Neuronal stem cell (in vitro differentiated cells): ENCODE results near the gene ZMAT5.

ENCODE experiments used
- DNase-seq: peaks from one replicate; pipeline ENCODE4 v3.0.0-alpha.2; 2013; ENCODE audit warnings: low spot score
- H2AFZ ChIP-seq: one replicate; pipeline ENCODE4 v1.6.1; 2013; ENCODE audit warnings: mild to moderate bottlenecking, low read length, inconsistent platforms
- H2AK5ac ChIP-seq: 2 replicates; pipeline ENCODE4 v1.6.1; 2013; ENCODE audit warnings: low read depth, mild to moderate bottlenecking, inconsistent platforms, low read length, moderate library complexity, mixed read lengths
- H2BK120ac ChIP-seq: 2 replicates; pipeline ENCODE4 v1.6.1; 2013; ENCODE audit warnings: low read depth, mild to moderate bottlenecking, inconsistent platforms, low read length, moderate library complexity, mixed read lengths
- H2BK12ac ChIP-seq: one replicate; pipeline ENCODE4 v1.6.1; 2013; ENCODE audit warnings: low read length, inconsistent platforms
- H2BK15ac ChIP-seq: 2 replicates; pipeline ENCODE4 v1.6.1; 2013; ENCODE audit warnings: mild to moderate bottlenecking, low read length, inconsistent platforms, mixed read lengths
- H2BK5ac ChIP-seq: one replicate; pipeline ENCODE4 v1.6.1; 2013; ENCODE audit warnings: inconsistent platforms, mild to moderate bottlenecking, low read length, moderate library complexity
- H3K14ac ChIP-seq: one replicate; pipeline ENCODE4 v1.6.1; 2013; ENCODE audit warnings: low read length, inconsistent platforms
- H3K18ac ChIP-seq: 2 replicates; pipeline ENCODE4 v1.6.1; 2013; ENCODE audit warnings: low read length, inconsistent platforms
- H3K23ac ChIP-seq: 2 replicates; pipeline ENCODE4 v1.6.1; 2013; ENCODE audit warnings: low read depth, mild to moderate bottlenecking, mixed read lengths, low read length, inconsistent platforms; ENCODE audit not compliant: poor library complexity
- H3K27ac ChIP-seq: replicated peaks from 3 replicates; pipeline ENCODE4 v1.5.1; 2013; ENCODE audit warnings: low read length, inconsistent platforms
- H3K27me3 ChIP-seq, 3 experiments: 2 replicates each; pipeline ENCODE4 v1.6.1; 2013; ENCODE audit warnings: low read length in 3 of 3, mild to moderate bottlenecking in 2 of 3, inconsistent platforms in 1 of 3, low read depth in 1 of 3, mixed read lengths in 1 of 3, moderate library complexity in 1 of 3; ENCODE audit not compliant: control insufficient read depth in 3 of 3, insufficient read depth in 3 of 3
- H3K36me3 ChIP-seq, 2 donors: replicated peaks in 1 of 2; 2 replicates each; pipeline ENCODE4 v1.6.1; 2013; ENCODE audit warnings: low read length in 2 of 2; ENCODE audit not compliant: control insufficient read depth in 2 of 2, insufficient read depth in 2 of 2
- H3K4ac ChIP-seq: 2 replicates; pipeline ENCODE4 v1.6.1; 2013; ENCODE audit warnings: inconsistent platforms, mild to moderate bottlenecking, low read length, moderate library complexity
- H3K4me1 ChIP-seq, 2 donors: 1 replicate in 1 of 2; 2 replicates in 1 of 2; pipeline ENCODE4 v1.6.1; 2013; ENCODE audit warnings: low read length in 2 of 2, low read depth in 1 of 2; ENCODE audit not compliant: control insufficient read depth in 2 of 2, insufficient read depth in 1 of 2
- H3K4me2 ChIP-seq: one replicate; pipeline ENCODE4 v1.6.1; 2013; ENCODE audit warnings: mild to moderate bottlenecking, low read length, inconsistent platforms; ENCODE audit not compliant: insufficient read depth, poor library complexity, severe bottlenecking
- H3K4me3 ChIP-seq, 2 donors: 2 replicates each; pipeline ENCODE4 v1.5.1; 2013; ENCODE audit warnings: low read length in 2 of 2, mild to moderate bottlenecking in 2 of 2, inconsistent platforms in 1 of 2, moderate library complexity in 1 of 2
- H3K79me1 ChIP-seq: one replicate; pipeline ENCODE4 v1.6.1; 2013; ENCODE audit warnings: low read depth, mild to moderate bottlenecking, inconsistent platforms, low read length, moderate library complexity
- H3K9ac ChIP-seq: one replicate; pipeline ENCODE4 v1.6.1; 2013; ENCODE audit warnings: mild to moderate bottlenecking, low read depth, low read length, inconsistent platforms; ENCODE audit not compliant: poor library complexity
- H3K9me3 ChIP-seq, 2 donors: replicated peaks in 1 of 2; 2 replicates each; pipeline versions ENCODE3 to v1.6.1; 2013; ENCODE audit warnings: low read length in 2 of 2, mild to moderate bottlenecking in 2 of 2, inconsistent platforms in 1 of 2, low read depth in 1 of 2, mixed read lengths in 1 of 2, moderate library complexity in 1 of 2; ENCODE audit not compliant: control insufficient read depth in 2 of 2, insufficient read depth in 1 of 2
- H4K8ac ChIP-seq: one replicate; pipeline ENCODE4 v1.6.1; 2013; ENCODE audit warnings: low read depth, mild to moderate bottlenecking, inconsistent platforms, low read length, moderate library complexity
- H4K91ac ChIP-seq: one replicate; pipeline ENCODE4 v1.6.1; 2013; ENCODE audit warnings: low read length, low read depth, mild to moderate bottlenecking, inconsistent platforms; ENCODE audit not compliant: poor library complexity
- WGBS, 2 donors: extraction: QIAGEN DNeasy Blood & Tissue Kit; methylation state at CpG; one replicate each; pipeline ENCODE4 v1.1.7; 2013; ENCODE audit warnings: missing lambda C conversion rate in 2 of 2, mixed read lengths in 1 of 2; ENCODE audit not compliant: insufficient read length in 2 of 2, insufficient replicate concordance in 1 of 2; ENCODE audit errors: extremely low coverage in 2 of 2; 5-methylcytosine and 5-hydroxymethylcytosine counted together

Gene ZMAT5

DNA sequence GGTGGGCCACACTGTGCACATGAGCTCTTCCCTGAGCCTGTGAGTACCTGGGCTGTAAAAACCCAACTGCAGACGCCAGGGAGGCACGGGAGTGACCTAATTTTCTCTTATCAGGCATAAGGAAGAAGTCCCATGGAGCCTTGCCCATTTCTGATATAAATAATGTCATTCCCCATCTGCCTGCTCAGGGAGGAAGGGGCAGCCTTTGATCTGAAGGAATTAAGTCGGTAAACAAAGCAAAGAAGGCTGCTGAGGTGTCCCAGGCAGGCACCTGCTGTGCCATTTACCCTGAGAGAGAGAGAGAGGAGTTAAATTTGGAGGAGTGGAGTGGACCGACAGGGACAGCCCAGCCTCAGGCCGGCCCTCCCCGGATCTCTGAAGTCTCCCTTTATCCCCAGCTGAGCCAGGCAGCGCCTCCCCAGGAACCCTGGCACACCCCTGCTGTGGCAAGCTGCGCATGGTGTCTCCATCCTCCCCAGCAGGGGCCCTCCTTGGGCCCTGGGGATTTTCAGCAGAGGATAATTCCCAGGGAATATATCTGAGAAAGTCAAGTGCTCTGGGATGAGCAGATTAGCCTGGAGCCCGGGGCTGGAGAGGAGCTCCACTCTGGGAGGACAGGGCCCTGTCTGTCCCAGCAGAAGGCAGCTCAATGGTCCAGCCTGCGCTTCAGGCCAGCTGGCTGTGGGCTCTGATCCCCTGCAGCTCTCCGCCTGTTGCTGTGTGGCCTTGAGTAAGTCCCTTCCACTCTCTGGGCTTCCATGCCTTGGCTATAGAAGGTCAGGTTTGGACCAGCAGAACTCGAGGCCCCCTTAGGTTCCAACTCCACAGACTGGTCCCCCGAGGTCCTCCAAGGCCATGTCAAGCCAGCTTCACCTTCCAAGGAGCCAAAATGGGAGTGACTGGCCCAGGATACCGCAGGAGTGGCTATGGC is 64.5 kb downstream of the ZMAT5 start:
- no peak overlapping the region for H2BK12ac ChIP-seq
- H3K79me1 ChIP-seq, result no peaks in the 10 kb centered on the region
- H3K4me3 ChIP-seq, result no peak overlapping the region
- H2BK5ac ChIP-seq, result peak overlapping the region; percentile 56
- no peak overlapping the region for H3K14ac ChIP-seq
- no peak overlapping the region for H3K27ac ChIP-seq
- H3K4me2 ChIP-seq, result no peak overlapping the region
- H3K9ac ChIP-seq, result no peak overlapping the region
- peak overlapping the region; percentile 40 for H2AK5ac ChIP-seq
- H3K23ac ChIP-seq, result peak overlapping the region; percentile 52
- no peak overlapping the region for H2BK15ac ChIP-seq
- H3K18ac ChIP-seq, result peak overlapping the region; percentile 59
- H2AFZ ChIP-seq, result no peak overlapping the region
- no CpG with 5 or more reads among the region's 14 CpGs for WGBS, 2 donors
- no peak overlapping the region for H3K4ac ChIP-seq
- peaks cover 0 to 6% of the 10 kb centered on the region in 2 donors for H3K36me3 ChIP-seq
- peaks cover 24 to 36% of the 10 kb centered on the region in 2 donors for H3K4me1 ChIP-seq
- peaks cover 2 to 28% (median 15%) of the 10 kb centered on the region in 3 experiments for H3K27me3 ChIP-seq
- DNase-seq, result no peak
- H4K91ac ChIP-seq, result no peak overlapping the region
- H4K8ac ChIP-seq, result no peak overlapping the region
- H3K9me3 ChIP-seq, result no peaks in the 10 kb centered on the region
- H2BK120ac ChIP-seq, result no peak overlapping the region

DNA sequence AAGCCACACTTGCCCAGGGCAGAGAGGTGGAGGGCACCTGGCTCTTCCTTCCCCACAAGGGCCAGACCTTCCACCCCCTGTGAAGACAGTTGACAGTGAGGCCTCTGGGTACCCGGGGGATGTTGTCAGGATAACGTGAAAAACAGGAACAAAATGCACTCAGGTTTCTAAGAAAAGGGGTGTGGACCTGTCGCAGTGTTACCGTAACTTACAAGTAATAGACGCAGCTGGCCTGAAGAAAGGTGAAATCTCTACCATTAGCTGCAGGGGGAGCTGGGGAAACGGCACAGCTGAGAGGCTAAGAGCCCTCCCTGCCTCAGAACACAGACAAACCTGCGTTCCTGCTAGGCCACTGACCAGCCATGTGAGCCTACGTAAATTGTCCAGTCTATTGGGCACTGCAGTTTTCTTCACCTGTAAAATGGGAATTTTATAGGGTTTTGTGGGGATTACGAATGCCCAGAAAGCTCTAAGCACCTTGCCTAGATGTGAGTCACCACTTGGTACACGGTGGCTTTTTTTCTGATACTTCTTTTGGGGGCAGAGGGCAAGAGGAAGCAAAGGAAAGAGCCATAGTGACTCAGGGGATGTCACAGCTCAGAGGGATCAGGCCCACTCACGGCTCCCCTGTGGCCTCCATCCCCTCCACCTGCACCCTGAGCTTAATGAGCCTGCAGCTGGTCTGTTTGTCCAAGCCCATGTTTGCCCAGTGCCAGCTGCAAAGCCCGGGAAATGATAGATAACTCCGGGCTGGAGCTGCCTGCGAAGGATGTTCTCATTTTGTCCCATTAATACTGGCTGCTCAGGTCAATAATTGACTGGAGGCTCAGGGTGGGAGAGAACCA is 65.4 kb downstream of the ZMAT5 start:
- H3K27me3 ChIP-seq, result peaks cover 2 to 24% (median 15%) of the 10 kb centered on the region in 3 experiments
- H2BK12ac ChIP-seq, result no peak overlapping the region
- H3K9ac ChIP-seq, result no peak overlapping the region
- peaks cover 0 to 11% of the 10 kb centered on the region in 2 donors for H3K36me3 ChIP-seq
- H2AFZ ChIP-seq, result no peak overlapping the region
- no peak overlapping the region for H3K4me3 ChIP-seq
- peak overlapping the region; percentile 29 for H3K18ac ChIP-seq
- H3K4ac ChIP-seq, result no peak overlapping the region
- peaks cover 21 to 32% of the 10 kb centered on the region in 2 donors for H3K4me1 ChIP-seq
- no peak overlapping the region for H3K14ac ChIP-seq
- H4K91ac ChIP-seq, result no peak overlapping the region
- H4K8ac ChIP-seq, result no peak overlapping the region
- peak overlapping the region; percentile 30 for H2AK5ac ChIP-seq
- H3K79me1 ChIP-seq, result no peaks in the 10 kb centered on the region
- no peaks in the 10 kb centered on the region for H3K9me3 ChIP-seq
- H3K27ac ChIP-seq, result no peak overlapping the region
- WGBS, 2 donors, result no CpG with 5 or more reads among the region's 14 CpGs
- H2BK120ac ChIP-seq, result no peak overlapping the region
- H3K23ac ChIP-seq, result peak overlapping the region; percentile 32
- no peak for DNase-seq
- no peak overlapping the region for H3K4me2 ChIP-seq
- no peak overlapping the region for H2BK15ac ChIP-seq
- no peak overlapping the region for H2BK5ac ChIP-seq

DNA sequence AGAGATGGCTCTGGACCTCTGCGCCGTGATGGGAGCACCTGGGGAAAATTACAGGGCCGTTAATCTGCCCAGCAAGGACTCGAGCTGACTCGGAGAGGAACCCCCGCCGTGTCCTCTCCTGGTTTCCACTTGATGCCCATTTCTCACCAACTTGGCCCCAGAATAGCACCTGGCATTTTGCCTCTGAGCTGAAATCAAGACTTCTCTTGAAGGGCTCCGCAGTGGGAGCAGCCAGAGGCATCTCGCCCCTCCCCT is 66.0 kb downstream of the ZMAT5 start:
- Histone ChIP-seq H2AK5ac (peak overlapping the region; percentile 16), H3K27ac (no peak overlapping the region), H3K4me3 (no peak overlapping the region), H2AFZ (no peak overlapping the region), H4K91ac (no peak overlapping the region), H2BK12ac (no peak overlapping the region), H3K14ac (no peak overlapping the region), H3K4ac (no peak overlapping the region), H3K23ac (no peak overlapping the region), H3K36me3 (peaks cover 0 to 12% of the 10 kb centered on the region in 2 donors), H4K8ac (no peak overlapping the region), H3K4me2 (no peak overlapping the region), H3K4me1 (peaks cover 21 to 27% of the 10 kb centered on the region in 2 donors), H3K9ac (no peak overlapping the region), H3K18ac (no peak overlapping the region), H3K27me3 (peaks cover 2 to 24% (median 15%) of the 10 kb centered on the region in 3 experiments), H2BK5ac (no peak overlapping the region), H2BK120ac (no peak overlapping the region), H3K79me1 (no peaks in the 10 kb centered on the region), H3K9me3 (no peaks in the 10 kb centered on the region), H2BK15ac (no peak overlapping the region)
- no peak for DNase-seq
- no CpG with 5 or more reads among the region's 9 CpGs for WGBS, 2 donors
